Lung microvascular endothelial cell (primary cell): Measurements from ENCODE around the gene TMEM187. TPM values are rescaled to one million over a fixed set of nuclear protein-coding genes. Genes with fewer than 3 reads are reported as not detected.

Source experiments
- total RNA-seq: library from RNA; depleted of rRNA; stranded (reverse); fragments of >200 nt; gene quantifications from 2 replicates; pipeline ENCODE4 v1.2.1, GENCODE V29; 2014

The TMEM187 gene
- total RNA-seq, 1 donor from 2014 or later, result 3.2 TPM

Other genes with a start within 250 kb of the TMEM187 start
- 236 and 400 TPM in 2 replicates for gene BCAP31, start 248.4 kb upstream of the TMEM187 start, total RNA-seq
- gene ABCD1, start 247.9 kb upstream of the TMEM187 start, total RNA-seq, result 4.8 and 6.2 TPM in 2 replicates
- gene PLXNB3, start 208.5 kb upstream of the TMEM187 start, total RNA-seq, result 2.4 and 4.4 TPM in 2 replicates
- gene SRPK3, start 191.7 kb upstream of the TMEM187 start, total RNA-seq, result under 0.01 and 0.40 TPM in 2 replicates
- 27.0 and 29.9 TPM in 2 replicates for gene IDH3G, start 178.4 kb upstream of the TMEM187 start, total RNA-seq
- gene SSR4, start 178.1 kb upstream of the TMEM187 start, total RNA-seq, result 178 and 209 TPM in 2 replicates
- 0.22 and 0.60 TPM in 2 replicates for gene PDZD4, start 142.2 kb upstream of the TMEM187 start, total RNA-seq
- gene L1CAM, start 86.6 kb upstream of the TMEM187 start, total RNA-seq, result under 0.01 TPM in 2 replicates
- 0.22 and 0.99 TPM in 2 replicates for gene AVPR2, start 68.1 kb upstream of the TMEM187 start, total RNA-seq
- 2.8 and 5.2 TPM in 2 replicates for gene ARHGAP4, start 46.5 kb upstream of the TMEM187 start, total RNA-seq
- gene NAA10, start 37.7 kb upstream of the TMEM187 start, total RNA-seq, result 41.3 and 43.2 TPM in 2 replicates
- 13.9 and 35.9 TPM in 2 replicates for gene RENBP, start 28.1 kb upstream of the TMEM187 start, total RNA-seq
- gene HCFC1, start 936 bp upstream of the TMEM187 start, total RNA-seq, result 10.0 and 10.3 TPM in 2 replicates
- 47.7 and 63.1 TPM in 2 replicates for gene IRAK1, start 47.1 kb downstream of the TMEM187 start, total RNA-seq
- gene MECP2, start 125.0 kb downstream of the TMEM187 start, total RNA-seq, result 12.9 and 20.2 TPM in 2 replicates
- gene OPN1LW, start 171.5 kb downstream of the TMEM187 start, total RNA-seq, result 0.22 and 0.60 TPM in 2 replicates
- 0.79 TPM in 1 of 2 replicates, not detected in the other for gene OPN1MW, start 209.8 kb downstream of the TMEM187 start, total RNA-seq
- gene OPN1MW2, start 247.0 kb downstream of the TMEM187 start, total RNA-seq, result not detected in 2 replicates